GM12878 (cell line): ENCODE results near the gene RAN.

ENCODE experiments used
- BCLAF1 ChIP-seq: fragments of 450-650 bp; IDR thresholded peaks from 2 replicates; pipeline ENCODE4 v1.6.1; 2017; ENCODE audit warnings: antibody characterized with exemption, mild to moderate bottlenecking, moderate library complexity
- EP300 ChIP-seq, 2 experiments: fragments of 150-350 bp in 1 of 2; IDR thresholded peaks; 2 replicates each; pipeline ENCODE4 v1.6.1; 2011 to 2012; ENCODE audit warnings: low read depth in 2 of 2, low read length in 2 of 2, borderline replicate concordance in 1 of 2, improper control_type of control experiment in 1 of 2, inconsistent platforms in 1 of 2; ENCODE audit not compliant: control insufficient read depth in 1 of 2
- EZH2 ChIP-seq: IDR thresholded peaks from 2 replicates; pipeline ENCODE4 v1.6.1; 2012; ENCODE audit warnings: low read depth, mild to moderate bottlenecking, control low read depth, inconsistent platforms, low read length, borderline replicate concordance; ENCODE audit not compliant: control insufficient read depth
- JUND ChIP-seq: IDR thresholded peaks from 2 replicates; pipeline ENCODE4 v1.6.1; 2012; ENCODE audit warnings: low read depth, mild to moderate bottlenecking, low read length, improper control_type of control experiment, moderate library complexity
- POLR2AphosphoS5 ChIP-seq: IDR thresholded peaks from 2 replicates; pipeline ENCODE4 v1.6.1; 2011; ENCODE audit warnings: mild to moderate bottlenecking, low read length, inconsistent platforms
- SIN3A ChIP-seq: IDR thresholded peaks from 2 replicates; pipeline ENCODE4 v1.6.1; 2012; ENCODE audit warnings: low read depth, low read length, improper control_type of control experiment
- SREBF2 ChIP-seq: IDR thresholded peaks from 2 replicates; pipeline ENCODE4 v1.6.1; 2012; ENCODE audit warnings: mild to moderate bottlenecking, low read length
- STAT1 ChIP-seq: fragments of 450-650 bp; conservative IDR thresholded peaks from 2 replicates; pipeline ENCODE4 v1.6.1; 2014; ENCODE audit warnings: antibody characterized with exemption, mild to moderate bottlenecking

DNA sequence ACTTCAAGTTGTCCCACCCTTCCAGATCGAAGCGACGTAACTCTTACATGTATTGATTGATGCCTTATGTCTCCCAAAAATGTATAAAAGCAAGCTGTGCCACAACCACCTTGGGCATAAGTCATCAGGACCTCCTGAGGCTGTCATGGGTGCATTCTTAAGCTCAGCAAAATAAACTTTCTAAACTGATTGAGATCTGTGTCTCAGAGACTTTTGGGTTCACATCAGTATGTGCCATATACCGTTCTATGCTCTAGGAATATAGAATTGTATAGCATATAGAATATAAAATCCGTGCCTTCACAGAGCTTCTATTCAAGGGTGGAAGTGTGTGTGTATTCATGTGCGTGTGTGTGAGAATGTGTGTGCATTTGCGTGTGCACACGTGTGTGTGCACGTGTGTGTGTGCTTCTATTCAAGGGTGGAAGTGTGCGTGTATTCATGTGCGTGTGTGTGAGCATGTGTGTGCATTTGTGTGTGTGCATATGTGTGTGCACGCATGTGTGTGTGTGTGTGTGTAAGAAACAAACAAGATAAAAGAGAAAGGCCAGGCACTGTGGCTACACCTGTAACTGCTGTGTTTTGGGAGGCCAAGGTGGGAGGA is 21.3 kb upstream of the RAN start:
- TF ChIP-seq STAT1 (no peak), EZH2 (no peak), POLR2AphosphoS5 (no peak), SREBF2 (no peak), JUND (no peak), BCLAF1 (no peak), EP300 (IDR thresholded peaks at IDR 0.05; ENCODE audit: borderline replicate concordance in 1 of 2, control insufficient read depth in 1 of 2, low read depth in 2 of 2, low read length in 2 of 2) (no peak), SIN3A (no peak)
